Liver (tissue), 9 donors: Measurements from ENCODE around the gene REPS2. TPM values are rescaled to one million over a fixed set of nuclear protein-coding genes. Genes with fewer than 3 reads are reported as not detected.

Experiments
- DNase-seq: peaks from one replicate; pipeline ENCODE4 v3.0.0-alpha.2; 2017; ENCODE audit warnings: low spot score
- H3K27ac ChIP-seq, 2 donors: one replicate each; pipeline ENCODE4 v1.7.0; 2013; ENCODE audit warnings: inconsistent platforms in 2 of 2, low read length in 2 of 2, control low read depth in 1 of 2, low read depth in 1 of 2, mild to moderate bottlenecking in 1 of 2
- H3K27me3 ChIP-seq, 4 donors: one replicate each; pipeline versions ENCODE4 v1.6.1 to v1.7.0; 2013; ENCODE audit warnings: low read length in 3 of 4, inconsistent platforms in 1 of 4, mild to moderate bottlenecking in 1 of 4, moderate library complexity in 1 of 4; ENCODE audit not compliant: control insufficient read depth in 4 of 4, insufficient read depth in 4 of 4
- H3K36me3 ChIP-seq, 4 donors: one replicate each; pipeline versions ENCODE4 v1.6.1 to v1.7.0; 2013; ENCODE audit warnings: low read length in 3 of 4, mild to moderate bottlenecking in 3 of 4, low read depth in 1 of 4, moderate library complexity in 1 of 4; ENCODE audit not compliant: control insufficient read depth in 4 of 4, insufficient read depth in 3 of 4
- H3K4me1 ChIP-seq, 4 donors: one replicate each; pipeline versions ENCODE4 v1.6.1 to v1.7.0; 2013; ENCODE audit warnings: low read length in 3 of 4, mild to moderate bottlenecking in 3 of 4, moderate library complexity in 1 of 4; ENCODE audit not compliant: control insufficient read depth in 4 of 4, insufficient read depth in 4 of 4
- H3K4me3 ChIP-seq, 3 donors: one replicate each; pipeline versions ENCODE4 v1.6.1 to v1.7.0; 2013; ENCODE audit warnings: low read length in 3 of 3, control low read depth in 1 of 3, low read depth in 1 of 3, mild to moderate bottlenecking in 1 of 3
- H3K9ac ChIP-seq, 2 donors: one replicate each; pipeline ENCODE4 v1.7.0; 2013; ENCODE audit warnings: low read length in 2 of 2, mild to moderate bottlenecking in 2 of 2, moderate library complexity in 2 of 2, control low read depth in 1 of 2, low read depth in 1 of 2
- H3K9me3 ChIP-seq, 4 donors: one replicate each; pipeline versions ENCODE4 v1.6.1 to v1.7.0; 2013; ENCODE audit warnings: low read length in 3 of 4; ENCODE audit not compliant: control insufficient read depth in 4 of 4
- ATF3 ChIP-seq: IDR thresholded peaks from 2 replicates; pipeline ENCODE4 v1.6.1; 2016; ENCODE audit warnings: antibody characterized with exemption
- CTCF ChIP-seq: fragments of 150-350 bp; IDR thresholded peaks from 2 replicates; pipeline ENCODE4 v1.5.1; 2017; ENCODE audit warnings: improper control_type of control experiment, low read depth, low read length; ENCODE audit not compliant: missing input control
- EGR1 ChIP-seq, 2 donors: IDR thresholded peaks; 2 replicates each; pipeline ENCODE4 v1.6.1; 2016 to 2018; ENCODE audit warnings: antibody characterized with exemption in 2 of 2, low read depth in 2 of 2
- FOXA1 ChIP-seq: IDR thresholded peaks from 2 replicates; pipeline ENCODE4 v1.6.1; 2016; ENCODE audit warnings: antibody characterized with exemption
- GABPA ChIP-seq, 2 donors: IDR thresholded peaks in 1 of 2; conservative IDR thresholded peaks in 1 of 2; 2 replicates each; pipeline ENCODE4 v1.6.1; 2016; ENCODE audit warnings: antibody characterized with exemption in 2 of 2, mild to moderate bottlenecking in 1 of 2, moderate library complexity in 1 of 2
- HNF4A ChIP-seq, 2 donors: conservative IDR thresholded peaks; 2 replicates each; pipeline ENCODE4 v1.6.1; 2016; ENCODE audit warnings: antibody characterized with exemption in 2 of 2, mild to moderate bottlenecking in 2 of 2
- HNF4G ChIP-seq: IDR thresholded peaks from 2 replicates; pipeline ENCODE4 v1.6.1; 2016; ENCODE audit warnings: antibody characterized with exemption
- JUND ChIP-seq, 2 donors: IDR thresholded peaks; 2 replicates each; pipeline ENCODE4 v1.6.1; 2016; ENCODE audit warnings: antibody characterized with exemption in 2 of 2
- MAX ChIP-seq: IDR thresholded peaks from 2 replicates; pipeline ENCODE4 v1.6.1; 2016; ENCODE audit warnings: antibody characterized with exemption
- NR2F2 ChIP-seq: IDR thresholded peaks from 2 replicates; pipeline ENCODE4 v1.6.1; 2016; ENCODE audit warnings: antibody characterized with exemption
- RAD21 ChIP-seq, 2 donors: IDR thresholded peaks; 2 replicates each; pipeline ENCODE4 v1.6.1; 2016; ENCODE audit warnings: antibody characterized with exemption in 2 of 2, mild to moderate bottlenecking in 2 of 2
- REST ChIP-seq: IDR thresholded peaks from 2 replicates; pipeline ENCODE4 v1.6.1; 2016; ENCODE audit warnings: antibody characterized with exemption, mild to moderate bottlenecking
- RXRA ChIP-seq, 2 donors: IDR thresholded peaks; 2 replicates each; pipeline ENCODE4 v1.6.1; 2017 to 2018; ENCODE audit warnings: antibody characterized with exemption in 2 of 2, mild to moderate bottlenecking in 1 of 2
- SP1 ChIP-seq: IDR thresholded peaks from 2 replicates; pipeline ENCODE4 v1.6.1; 2018; ENCODE audit warnings: antibody characterized with exemption, mild to moderate bottlenecking
- TAF1 ChIP-seq: conservative IDR thresholded peaks from 2 replicates; pipeline ENCODE4 v1.6.1; 2016; ENCODE audit warnings: antibody characterized with exemption, mild to moderate bottlenecking
- YY1 ChIP-seq: IDR thresholded peaks from 2 replicates; pipeline ENCODE4 v1.6.1; 2016; ENCODE audit warnings: antibody characterized with exemption, mild to moderate bottlenecking
- ZBTB33 ChIP-seq: IDR thresholded peaks from 2 replicates; pipeline ENCODE4 v1.6.1; 2016; ENCODE audit warnings: antibody characterized with exemption
- WGBS: extraction: QIAGEN DNeasy Blood & Tissue Kit; methylation state at CpG from one replicate; pipeline ENCODE4 v1.1.7; 2013; 5-methylcytosine and 5-hydroxymethylcytosine counted together
- polyA plus RNA-seq, 2 donors: library from polyadenylated mRNA; stranded (reverse) in 1 of 2; unstranded in 1 of 2; fragments of 200-250 nt in 1 of 2; fragments of >200 nt in 1 of 2; fragmentation: Nextera tagmentation in 1 of 2; extraction: Ambion mirVana in 1 of 2; gene quantifications; one replicate each; pipeline versions ENCODE4 v1.2.1 to v1.2.3, GENCODE V29; 2013 to 2015
- total RNA-seq, 2 donors: library from RNA; depleted of rRNA; stranded (reverse); fragments of >200 nt; gene quantifications; one replicate each; pipeline ENCODE4 v1.2.3, GENCODE V29; 2014
- donor health status: healthy.
- donor health status: healthy.
- donor health status: healthy.
- donor health status: healthy.
- donor health status: healthy.

Gene REPS2
- total and polyA plus RNA-seq, 4 donors, result 3.5 to 10.7 (median 6.2) TPM

- peaks cover 0 to 2% (median 0%) of the 10 kb centered on the region in 4 donors for H3K27me3 ChIP-seq
- TF ChIP-seq ZBTB33, result no peak
- TF ChIP-seq REST, result no peak
- TF ChIP-seq JUND (IDR thresholded peaks at IDR 0.05), result no peak
- TF ChIP-seq CTCF, result no peak
- TF ChIP-seq MAX, result no peak
- no peak for TF ChIP-seq YY1
- TF ChIP-seq SP1, result no peak
- TF ChIP-seq RXRA (IDR thresholded peaks at IDR 0.05), result no peak
- TF ChIP-seq TAF1, result no peak
- no peak for TF ChIP-seq NR2F2
- no peak for TF ChIP-seq HNF4A (conservative IDR thresholded peaks at IDR 0.05)
- TF ChIP-seq ATF3, result no peak
- no peak for TF ChIP-seq RAD21 (IDR thresholded peaks at IDR 0.05)
- TF ChIP-seq EGR1 (IDR thresholded peaks at IDR 0.05; ENCODE audit: low read depth in 2 of 2), result no peak
- TF ChIP-seq FOXA1, result no peak
- TF ChIP-seq HNF4G, result no peak
- no peak for TF ChIP-seq GABPA (IDR thresholded peaks at IDR 0.05 in 1 of 2, conservative IDR thresholded peaks at IDR 0.05 in 1 of 2)
- no peak overlapping the region for H3K27ac ChIP-seq
- no peak overlapping the region for H3K4me3 ChIP-seq
- 93% methylated on average over 2 of the region's 2 CpGs for WGBS
- H3K4me1 ChIP-seq, result peaks cover 0 to 5% (median 1%) of the 10 kb centered on the region in 4 donors
- H3K9ac ChIP-seq, result no peak overlapping the region
- no peak for DNase-seq
- no peaks in the 10 kb centered on the region for H3K9me3 ChIP-seq
- no peaks in the 10 kb centered on the region for H3K36me3 ChIP-seq
These were observed 44.4 kb downstream of the REPS2 start for GRCh38 chrX:16990839-16991238.

- no peak for DNase-seq
- H3K27ac ChIP-seq, result no peak overlapping the region
- H3K9me3 ChIP-seq, result no peaks in the 10 kb centered on the region
- H3K9ac ChIP-seq, result no peak overlapping the region
- H3K27me3 ChIP-seq, result peaks cover 0 to 2% (median 0%) of the 10 kb centered on the region in 4 donors
- 87% methylated on average over 3 of the region's 3 CpGs for WGBS
- no peaks in the 10 kb centered on the region for H3K36me3 ChIP-seq
- H3K4me3 ChIP-seq, result no peak overlapping the region
- peaks cover 0 to 4% (median 2%) of the 10 kb centered on the region in 4 donors for H3K4me1 ChIP-seq
- TF ChIP-seq REST (no peak), SP1 (no peak), GABPA (IDR thresholded peaks at IDR 0.05 in 1 of 2, conservative IDR thresholded peaks at IDR 0.05 in 1 of 2) (no peak), CTCF (no peak), FOXA1 (no peak), JUND (IDR thresholded peaks at IDR 0.05) (no peak), EGR1 (IDR thresholded peaks at IDR 0.05; ENCODE audit: low read depth in 2 of 2) (no peak), NR2F2 (no peak), RAD21 (IDR thresholded peaks at IDR 0.05) (no peak), TAF1 (no peak), HNF4A (conservative IDR thresholded peaks at IDR 0.05) (no peak), MAX (no peak)
These were observed 46.0 kb downstream of the REPS2 start for GRCh38 chrX:16992445-16992844.
